Endothelial cell of umbilical vein (primary cell): ENCODE measurements around the gene DHX35. TPM values are rescaled to one million over a fixed set of nuclear protein-coding genes. Genes with fewer than 3 reads are reported as not detected.

Experiments
- BruUV-seq: library from RNA; stranded (reverse); fragments of 400-500 nt; replicated peaks from 2 replicates; lab custom pipeline; 2021; lab: Mats Ljungman, UMichigan
- CTCF ChIA-PET: fragments of 300-600, 350-600 bp; sonication (Branson Sonifier 250); formaldehyde crosslinking; loops from one replicate; lab custom pipeline; 2021; ENCODE audit warnings: antibody characterized with exemption, inconsistent platforms; lab: Charles Lee
- POLR2A ChIA-PET: fragments of 300-600, 350-600 bp; sonication (Branson Sonifier 250); formaldehyde crosslinking; loops from one replicate; lab custom pipeline; 2021; ENCODE audit warnings: antibody characterized with exemption, inconsistent platforms; lab: Charles Lee
- DNase-seq: peaks from one replicate; pipeline ENCODE4 v3.0.0-alpha.2; 2011; ENCODE audit warnings: low read depth, low spot score
- FAIRE-seq: peaks from 2 replicates; lab custom pipeline; 2011; peaks lifted over from hg19 to GRCh38; lab: Jason Lieb, UNC
- H2AFZ ChIP-seq: 2 replicates; pipeline ENCODE4 v1.6.0; 2012; ENCODE audit warnings: low read depth, low read length, control low read depth, inconsistent platforms
- H3K27ac ChIP-seq: 2 replicates; pipeline ENCODE4 v1.5.1; 2011; ENCODE audit warnings: low read depth, mild to moderate bottlenecking, control low read depth, low read length, moderate library complexity; ENCODE audit not compliant: insufficient read depth
- H3K27me3 ChIP-seq, 2 experiments: 2 replicates each; pipeline versions ENCODE4 v1.6.0 to v1.6.1; 2011; ENCODE audit warnings: low read length in 2 of 2, mixed read lengths in 1 of 2; ENCODE audit not compliant: control insufficient read depth in 2 of 2, insufficient read depth in 2 of 2
- H3K36me3 ChIP-seq, 2 experiments: 2 replicates in 1 of 2; 3 replicates in 1 of 2; pipeline ENCODE4 v1.5.1; 2011; ENCODE audit warnings: low read length in 2 of 2, mild to moderate bottlenecking in 1 of 2, moderate library complexity in 1 of 2; ENCODE audit not compliant: control insufficient read depth in 2 of 2, insufficient read depth in 2 of 2; ENCODE audit errors: extremely low read depth in 1 of 2
- H3K4me1 ChIP-seq: 3 replicates; pipeline ENCODE4 v1.5.1; 2011; ENCODE audit warnings: mild to moderate bottlenecking, low read length; ENCODE audit not compliant: control insufficient read depth, insufficient read depth; ENCODE audit errors: extremely low read depth
- H3K4me2 ChIP-seq: 2 replicates; pipeline ENCODE4 v1.6.1; 2011; ENCODE audit warnings: low read length, control low read depth, mixed read lengths; ENCODE audit not compliant: insufficient read depth
- H3K4me3 ChIP-seq, 3 experiments: fragments of 200-600 bp in 1 of 3; sonication (generic), shearing (Covaris generic) in 1 of 3; replicated peaks in 1 of 3; 2 replicates each; pipeline ENCODE4 v1.5.1; 2011 to 2016; ENCODE audit warnings: control low read depth in 3 of 3, low read length in 3 of 3, mild to moderate bottlenecking in 2 of 3, inconsistent platforms in 1 of 3, low read depth in 1 of 3, moderate library complexity in 1 of 3; ENCODE audit not compliant: insufficient read depth in 1 of 3
- H3K79me2 ChIP-seq: 2 replicates; pipeline ENCODE4 v1.6.0; 2012; ENCODE audit warnings: low read length, inconsistent platforms; ENCODE audit not compliant: control insufficient read depth, insufficient read depth
- H3K9ac ChIP-seq: replicated peaks from 2 replicates; pipeline ENCODE3; 2011; ENCODE audit warnings: low read length, control low read depth; ENCODE audit not compliant: insufficient read depth; ENCODE audit errors: extremely low read depth
- H3K9me1 ChIP-seq: replicated peaks from 3 replicates; pipeline ENCODE4 v1.6.0; 2011; ENCODE audit warnings: mild to moderate bottlenecking, low read length; ENCODE audit not compliant: control insufficient read depth, insufficient read depth; ENCODE audit errors: extremely low read depth
- H3K9me3 ChIP-seq: replicated peaks from 2 replicates; pipeline ENCODE4 v1.5.1; 2012; ENCODE audit warnings: low read length, inconsistent platforms; ENCODE audit not compliant: control insufficient read depth, insufficient read depth
- H4K20me1 ChIP-seq: replicated peaks from 2 replicates; pipeline ENCODE3; 2011; ENCODE audit warnings: mild to moderate bottlenecking, low read length; ENCODE audit not compliant: control insufficient read depth, insufficient read depth; ENCODE audit errors: extremely low read depth
- CTCF ChIP-seq, 2 donors: IDR thresholded peaks; 1 replicate in 1 of 2; 2 replicates in 1 of 2; pipeline ENCODE4 v1.5.1; 2011; ENCODE audit warnings: low read length in 2 of 2, mild to moderate bottlenecking in 2 of 2, moderate library complexity in 2 of 2, control low read depth in 1 of 2, inconsistent platforms in 1 of 2, low read depth in 1 of 2; ENCODE audit not compliant: insufficient read depth in 1 of 2; ENCODE audit errors: extremely low read depth in 1 of 2
- EZH2 ChIP-seq: IDR thresholded peaks from 2 replicates; pipeline ENCODE4 v1.6.1; 2012; ENCODE audit warnings: borderline replicate concordance, low read depth, mild to moderate bottlenecking, moderate library complexity, low read length, inconsistent platforms; ENCODE audit not compliant: severe bottlenecking
- FOS ChIP-seq: IDR thresholded peaks from 2 replicates; pipeline ENCODE4 v1.6.1; 2011; ENCODE audit warnings: mild to moderate bottlenecking, low read length, moderate library complexity, borderline replicate concordance; ENCODE audit not compliant: insufficient read depth
- GATA2 ChIP-seq: IDR thresholded peaks from 2 replicates; pipeline ENCODE4 v1.7.0; 2011; ENCODE audit warnings: low read depth, mild to moderate bottlenecking, moderate library complexity, mixed read lengths, low read length; ENCODE audit not compliant: insufficient read length, insufficient read depth
- JUN ChIP-seq: IDR thresholded peaks from 2 replicates; pipeline ENCODE4 v1.6.1; 2011; ENCODE audit warnings: borderline replicate concordance, low read depth; ENCODE audit not compliant: insufficient read length, insufficient read depth
- MAX ChIP-seq: IDR thresholded peaks from 2 replicates; pipeline ENCODE4 v1.6.1; 2011; ENCODE audit not compliant: insufficient read depth, insufficient read length
- MYC ChIP-seq: IDR thresholded peaks from one replicate; pipeline ENCODE4 v1.6.1; 2011; ENCODE audit warnings: mild to moderate bottlenecking, low read depth, low read length
- POLR2A ChIP-seq: IDR thresholded peaks from 2 replicates; pipeline ENCODE4 v1.6.1; 2012; ENCODE audit warnings: low read depth, mild to moderate bottlenecking, control low read depth, low read length
- POLR2AphosphoS5 ChIP-seq: IDR thresholded peaks from 2 replicates; pipeline ENCODE4 v1.6.1; 2012; ENCODE audit warnings: low read depth, mild to moderate bottlenecking, control low read depth, low read length, moderate library complexity; ENCODE audit not compliant: insufficient read depth
- dilution Hi-C: fragments of 300-500 bp; cut with MboI; formaldehyde crosslinking; loops from one replicate; pipeline ENCODE4 v1.15.0; 2019; ENCODE audit warnings: low sequenced_read_pairs; ENCODE audit not compliant: extremely low pct_ligation_motif_present
- intact Hi-C: fragments of 100-400 bp; cut with micrococcal nuclease; formaldehyde crosslinking; loops from one replicate; pipeline ENCODE4 v1.10.0; 2022
- polyA plus RNA-seq, 4 experiments: library from polyadenylated mRNA; depleted of rRNA in 3 of 4; stranded (reverse) in 3 of 4; unstranded in 1 of 4; fragments of >200 nt; gene quantifications; 2 replicates each; pipeline versions ENCODE4 v1.2.1 to v1.2.3, GENCODE V29; 2011 to 2012; ENCODE audit warnings: missing spikeins in 1 of 4
- total RNA-seq: library from RNA; stranded (reverse); gene quantifications from 2 replicates; pipeline ENCODE4 v1.2.3, GENCODE V29; 2021

DHX35 gene
- total and polyA plus RNA-seq, 2 donors (not counting 3 experiments of a cell fraction or from before 2014, with no cell fraction given), result 10.0 to 13.0 TPM

- H3K36me3 ChIP-seq, result peaks cover 2 to 7% of the 10 kb centered on the region in 2 experiments
Measured at GRCh38 chr20:39036851-39037250, 74.7 kb downstream of the DHX35 start.

More at GRCh38 chr20:39036851-39037250, 74.7 kb downstream of the DHX35 start:
- ChIA-PET CTCF (interaction anchor here (0.7 to 4.8 kb wide), 2 partner anchors 13 to 310 kb away, joined by 3 to 24 read pairs; no protein-coding TSS in a partner anchor), POLR2A (no interaction called here)
- no peaks in the 10 kb centered on the region for H3K9me1 ChIP-seq
- H4K20me1 ChIP-seq, result no peaks in the 10 kb centered on the region
- DNase-seq, result no peak
- H3K4me1 ChIP-seq, result no peaks in the 10 kb centered on the region
- intact Hi-C loops, result no loop called here
- no peaks in the 10 kb centered on the region for H3K9me3 ChIP-seq
- no TSS peak for BruUV-seq
- no peak overlapping the region for H3K9ac ChIP-seq
- no peak overlapping the region for H2AFZ ChIP-seq
- TF ChIP-seq POLR2AphosphoS5, result no peak
- TF ChIP-seq GATA2, result no peak
- TF ChIP-seq FOS, result no peak
- TF ChIP-seq CTCF (IDR thresholded peaks at IDR 0.05; ENCODE audit: extremely low read depth in 1 of 2, insufficient read depth in 1 of 2, low read depth in 1 of 2, low read length in 2 of 2), result no peak
- no peak for TF ChIP-seq JUN
- TF ChIP-seq POLR2A, result no peak
- TF ChIP-seq EZH2, result no peak
- TF ChIP-seq MYC, result no peak
- no peak for TF ChIP-seq MAX
- FAIRE-seq, result no peak
- no peak overlapping the region for H3K4me3 ChIP-seq
- no peaks in the 10 kb centered on the region for H3K79me2 ChIP-seq
- dilution Hi-C loops, result no loop called here
- H3K27ac ChIP-seq, result no peak overlapping the region
- no peak overlapping the region for H3K4me2 ChIP-seq
- H3K27me3 ChIP-seq, result no peaks in the 10 kb centered on the region
